DND-41 (cell line): ENCODE results near the gene RBMS2.

ENCODE experiments used
- CTCF ChIP-seq: IDR thresholded peaks from 2 replicates; pipeline ENCODE4 v1.5.1; 2012; ENCODE audit warnings: borderline replicate concordance, low read length, moderate library complexity, mild to moderate bottlenecking; ENCODE audit not compliant: poor library complexity, severe bottlenecking; ENCODE audit errors: extremely low read depth
- EZH2 ChIP-seq: IDR thresholded peaks from 3 replicates; pipeline ENCODE4 v1.6.1; 2012; ENCODE audit warnings: borderline replicate concordance, low read depth, mild to moderate bottlenecking, moderate library complexity, low read length, inconsistent platforms; ENCODE audit not compliant: severe bottlenecking

GRCh38 chr12:56541631-56542030, 20.0 kb downstream of the RBMS2 start:
- TF ChIP-seq CTCF = no peak
- no peak for TF ChIP-seq EZH2
